GM19351 (cell line): Measurements from ENCODE around the gene EPS8L1.
"Not testable (repeated sequence)": the region's sequence is repeated elsewhere in the genome, so short reads cannot be mapped to it uniquely, and the experiment has no call there.

Experiments used
- ATAC-seq: cut with Tn5 transposase; IDR thresholded peaks from one replicate; pipeline ENCODE4 v1.9.1; 2021; ENCODE audit warnings: mild to moderate bottlenecking, moderate library complexity; ENCODE audit not compliant: unreplicated experiment

The EPS8L1 gene

GRCh38 chr19:55048446-55048845, 27.2 kb upstream of the EPS8L1 start:
- ATAC-seq, result no peak

DNA sequence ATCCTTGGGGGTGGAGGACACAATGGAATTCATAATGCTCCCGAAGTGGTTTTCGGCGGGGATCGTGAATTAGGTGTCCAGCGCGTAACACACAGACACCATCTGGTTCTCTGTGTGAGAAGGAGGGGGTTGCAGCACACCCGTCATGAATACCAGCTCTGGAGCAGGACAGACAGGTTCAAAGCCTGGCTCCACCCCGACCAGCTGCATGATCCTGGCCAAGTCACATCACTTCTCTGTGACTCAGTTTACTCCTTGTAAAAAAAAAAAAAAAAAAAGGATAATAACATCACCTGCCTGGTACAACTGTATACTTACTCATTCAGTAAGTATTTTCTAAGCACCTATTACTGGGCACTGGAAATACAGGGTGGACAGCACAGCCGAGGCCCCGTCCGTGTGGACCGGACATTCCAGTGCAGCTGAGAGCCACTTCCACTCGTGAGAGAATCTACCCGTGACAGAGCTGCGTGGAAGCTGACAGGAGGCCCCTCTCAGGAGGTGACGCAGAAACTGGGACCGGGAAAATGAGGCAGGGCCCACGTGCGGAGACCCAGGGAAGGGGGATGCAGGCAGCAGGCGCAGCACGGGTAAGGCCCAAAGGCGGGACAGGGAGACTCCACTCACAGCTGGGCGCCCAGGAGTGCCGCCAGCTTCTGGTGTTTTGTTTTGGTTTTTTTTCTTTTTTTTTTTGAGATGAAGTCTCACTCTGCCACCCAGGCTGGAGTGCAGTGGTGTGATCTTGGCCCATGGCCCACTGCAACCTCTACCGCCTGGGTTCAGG, 24.7 kb upstream of the EPS8L1 start:
- no peak for ATAC-seq

GRCh38 chr19:55053735-55054134, 21.9 kb upstream of the EPS8L1 start:
- ATAC-seq, result no peak

DNA sequence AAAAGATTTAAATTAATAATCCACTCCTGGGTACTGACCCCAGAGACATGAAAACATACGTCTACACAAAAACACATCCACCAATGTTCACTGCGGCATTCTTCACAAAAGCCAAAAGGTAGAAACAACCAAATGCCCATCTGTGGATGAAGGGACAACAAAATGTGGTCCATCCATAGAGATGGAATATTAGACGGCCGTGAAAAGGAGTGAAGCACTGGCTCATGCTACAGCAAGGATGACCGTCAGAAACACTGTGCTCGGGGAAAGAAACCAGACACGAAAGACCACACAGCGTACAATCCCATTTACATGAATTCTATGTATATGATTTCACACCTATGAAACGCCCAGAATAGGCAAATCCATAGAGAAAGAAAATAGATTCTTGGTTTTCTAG, 18.8 kb upstream of the EPS8L1 start:
- ATAC-seq, result no peak

- ATAC-seq, result no peak
These were observed 16.7 kb upstream of the EPS8L1 start for GRCh38 chr19:55058781-55059610.

DNA sequence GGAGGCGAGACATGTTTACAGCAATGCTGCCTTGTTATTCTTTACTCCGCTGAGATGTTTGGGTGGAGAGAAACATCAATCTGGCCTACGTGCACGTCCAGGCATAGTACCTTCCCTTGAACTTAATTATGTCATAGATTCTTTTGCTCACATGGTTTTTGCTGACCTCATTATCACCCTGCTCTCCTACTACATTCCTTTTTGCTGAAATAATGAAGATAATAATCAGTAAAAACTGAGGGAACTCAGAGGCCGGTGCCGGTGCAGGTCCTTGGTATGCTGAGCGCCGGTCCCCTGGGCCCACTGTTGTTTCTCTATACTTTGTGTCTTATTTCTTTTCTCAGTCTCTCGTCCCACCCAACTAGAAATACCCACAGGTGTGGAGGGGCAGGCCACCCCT, 15.4 kb upstream of the EPS8L1 start:
- not testable (repeated sequence) for ATAC-seq

DNA sequence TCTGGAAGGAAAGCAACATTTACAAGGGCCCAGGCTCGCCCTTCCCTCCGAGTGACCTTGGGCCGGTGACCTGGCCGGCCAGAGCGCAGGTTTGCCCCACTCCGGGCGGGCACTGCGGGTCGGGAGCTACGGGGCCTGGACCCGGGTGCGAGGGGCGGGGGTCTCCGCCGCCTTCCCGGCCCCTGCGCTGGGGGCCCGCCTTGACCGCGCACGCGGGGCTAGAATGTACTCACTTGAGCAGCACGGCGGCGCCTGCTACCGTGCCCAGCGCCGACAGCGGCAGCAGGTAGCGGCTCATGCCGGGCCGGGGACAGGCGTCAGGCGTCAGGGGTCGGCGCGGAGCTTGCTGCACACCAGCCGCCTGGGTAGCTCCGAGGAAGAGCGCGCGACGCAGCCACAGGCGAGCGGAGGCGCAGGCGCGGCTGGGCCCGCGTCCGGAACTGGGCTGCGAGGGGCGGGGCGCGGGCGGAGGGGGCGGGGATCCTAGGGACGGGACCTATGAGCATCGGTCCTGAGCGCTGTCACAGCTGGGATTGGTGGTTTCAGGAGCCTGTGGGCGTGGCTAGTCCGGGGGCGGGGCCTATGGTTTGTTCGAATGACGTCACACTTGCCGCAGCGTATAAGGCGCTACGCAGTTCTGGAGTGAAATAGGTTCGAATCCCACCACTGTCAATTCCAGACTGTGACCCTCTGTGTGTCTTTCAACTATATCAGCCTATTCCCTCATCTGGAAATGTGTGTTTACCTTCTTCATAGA, 12.8 kb upstream of the EPS8L1 start, which contains the start of gene RDH13:
Gene RDH13 (minus strand): TSS at position 414 of the 757 bp plus-strand sequence. CDS start 116 bp downstream, at position 298.
- peak; percentile 91 for ATAC-seq

DNA sequence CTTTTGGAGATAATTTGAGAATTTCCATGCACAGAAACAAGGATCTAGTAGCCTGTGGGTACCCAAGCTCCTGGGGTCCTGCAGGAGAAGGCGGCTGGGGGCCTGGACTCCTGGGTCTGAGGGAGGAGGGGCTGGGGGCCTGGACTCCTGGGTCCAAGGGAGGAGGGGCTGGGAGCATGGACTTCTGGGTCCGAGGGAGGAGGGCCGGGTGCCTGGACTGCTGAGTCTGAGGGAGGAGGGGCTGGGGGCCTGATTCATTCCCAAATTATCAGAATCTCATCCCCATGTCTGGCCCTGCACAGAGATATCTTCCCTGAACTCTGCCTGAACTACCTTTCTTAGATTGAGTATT, 12.2 kb upstream of the EPS8L1 start:
- no peak for ATAC-seq

DNA sequence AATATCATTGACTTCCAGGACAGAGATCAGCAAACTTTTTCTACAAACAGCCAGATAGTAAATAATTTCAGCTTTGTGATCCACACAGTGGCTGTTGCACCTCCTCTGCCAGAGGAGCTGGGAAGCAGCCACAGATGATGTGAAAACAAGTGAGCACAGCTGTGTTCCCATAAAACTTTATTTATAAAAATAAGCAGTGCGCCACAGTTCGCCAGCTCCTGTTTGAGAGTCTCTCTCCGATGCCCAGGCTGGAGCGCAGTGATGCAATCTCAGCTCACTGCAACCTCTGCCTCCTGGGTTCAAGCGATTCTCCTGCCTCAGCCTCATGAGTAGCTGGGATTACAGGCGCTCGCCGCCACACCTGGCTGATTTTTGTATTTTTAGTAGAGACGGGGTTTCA, 10.2 kb upstream of the EPS8L1 start:
- ATAC-seq, result not testable (repeated sequence)

DNA sequence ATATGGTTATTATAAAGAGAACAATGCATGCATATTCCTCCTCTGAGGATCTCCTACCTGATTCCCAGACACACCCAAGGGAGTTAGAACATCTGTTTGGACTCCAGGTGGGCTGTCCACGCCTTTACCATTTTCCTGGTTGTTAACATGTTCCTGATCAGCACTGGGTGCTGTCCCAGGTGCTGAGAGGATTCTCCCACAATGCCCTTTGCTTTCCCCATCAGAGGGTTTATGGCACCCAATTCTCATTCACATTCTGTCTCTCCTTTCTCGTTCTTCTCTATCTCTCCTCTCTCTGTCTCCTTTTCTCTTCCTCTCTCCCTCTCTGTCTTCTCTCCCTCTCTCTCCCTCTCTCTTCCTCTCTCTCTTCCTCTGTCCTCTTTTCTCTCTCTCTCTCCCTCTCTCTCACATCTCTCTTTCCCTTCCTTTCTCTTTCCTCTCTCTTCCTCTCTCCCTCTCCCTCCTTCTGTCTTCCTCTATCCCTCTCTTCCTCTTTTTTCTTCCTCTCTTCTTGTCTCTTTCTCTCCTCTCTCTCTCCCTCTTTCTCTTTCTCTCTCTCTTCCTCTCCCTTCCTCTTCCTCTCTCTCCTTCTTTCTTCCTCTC, 9.5 kb upstream of the EPS8L1 start:
- ATAC-seq, result no peak

DNA sequence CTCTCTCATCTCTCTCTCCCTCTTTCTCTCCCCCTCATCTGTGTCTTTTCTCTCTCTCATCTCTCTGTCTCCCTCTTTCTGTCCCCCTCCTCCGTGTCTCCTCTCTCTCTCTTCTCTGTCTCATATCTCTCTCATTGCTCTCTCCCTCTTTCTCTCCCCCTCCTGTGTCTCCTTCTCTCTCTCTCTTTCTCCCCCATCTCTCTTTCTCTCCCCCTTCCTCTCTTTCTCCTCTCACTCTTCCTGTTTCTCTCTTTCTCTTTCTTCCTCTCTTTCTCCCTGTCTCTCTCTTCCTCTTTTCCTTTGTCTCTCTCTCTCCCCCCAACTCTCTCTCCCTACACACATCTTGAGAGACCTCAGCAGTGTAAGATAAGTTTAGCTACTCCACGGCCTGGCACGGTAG, 7.8 kb upstream of the EPS8L1 start:
- no peak for ATAC-seq

DNA sequence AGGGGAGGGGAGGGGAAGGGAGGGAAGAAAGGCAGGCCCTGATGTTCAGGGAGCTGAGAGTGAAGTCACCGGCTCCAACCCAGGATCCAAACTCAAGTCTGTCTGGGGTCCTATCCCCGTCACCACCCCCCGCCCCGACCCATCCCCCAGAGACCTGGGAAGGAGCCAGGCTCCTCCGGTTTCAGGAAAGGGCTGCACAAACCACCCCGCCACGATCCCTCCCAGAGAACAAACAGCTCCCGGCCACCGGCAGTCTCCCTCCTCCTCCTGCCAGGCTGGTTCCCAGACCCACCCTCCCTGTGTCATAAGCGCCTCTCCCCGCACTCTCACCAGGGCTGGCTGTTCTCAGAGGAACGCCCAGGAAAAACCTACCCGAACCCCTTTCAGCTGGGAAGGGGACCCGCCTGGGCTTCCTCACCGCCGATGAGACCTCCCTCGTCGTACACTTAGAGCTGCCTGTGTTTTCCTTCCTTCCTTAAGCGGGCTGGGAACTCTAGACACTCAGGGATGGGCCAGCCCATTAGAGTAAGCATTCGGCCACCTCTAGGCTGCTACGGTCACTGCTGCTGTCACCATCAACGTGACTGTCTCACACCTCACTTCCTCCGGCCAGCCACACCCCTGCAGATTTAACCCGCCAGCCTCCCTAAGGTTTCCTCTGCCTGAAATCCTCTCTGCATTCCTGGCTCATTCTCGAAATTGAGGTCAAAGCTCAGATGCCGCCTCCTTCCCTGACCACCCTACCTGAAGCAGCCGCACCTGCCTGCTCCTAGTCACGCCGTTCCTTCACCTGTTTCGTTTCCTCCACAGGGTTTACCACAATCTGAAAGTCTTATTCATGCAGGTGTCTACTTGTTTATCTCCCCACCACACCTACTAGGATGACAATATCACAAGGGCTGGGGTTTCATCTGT, 6.5 kb upstream of the EPS8L1 start:
- no peak for ATAC-seq

- ATAC-seq, result no peak
These were observed 5.8 kb upstream of the EPS8L1 start for GRCh38 chr19:55069865-55070197.

GRCh38 chr19:55070466-55071128, 5.1 kb upstream of the EPS8L1 start:
- ATAC-seq, result no peak

- ATAC-seq, result no peak
These were observed 4.6 kb upstream of the EPS8L1 start for GRCh38 chr19:55071129-55071502.

GRCh38 chr19:55071913-55072312, 3.8 kb upstream of the EPS8L1 start:
- no peak for ATAC-seq

GRCh38 chr19:55076321-55076720, 652 bp downstream of the EPS8L1 start:
- no peak for ATAC-seq

DNA sequence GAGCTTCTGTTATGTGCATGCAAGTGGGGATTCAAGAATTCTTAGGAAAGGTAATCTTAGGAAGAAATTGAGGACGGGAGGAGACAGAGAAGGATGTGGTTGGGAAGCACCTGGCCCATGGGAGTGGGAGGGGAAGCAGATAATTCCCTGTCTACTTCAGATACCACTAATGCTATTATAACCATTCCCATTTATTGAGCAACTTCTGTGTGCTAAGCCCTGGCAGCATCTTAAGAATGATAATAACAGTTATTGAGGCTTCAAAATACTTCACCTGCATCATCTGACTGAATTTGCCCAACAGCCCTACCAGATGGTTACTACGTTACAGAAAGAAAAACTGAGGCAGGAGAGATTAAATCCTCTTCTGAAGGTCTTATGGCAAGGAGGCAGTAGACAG, 1.4 kb downstream of the EPS8L1 start:
- no peak for ATAC-seq

- ATAC-seq, result no peak
These were observed 3.3 kb downstream of the EPS8L1 start for GRCh38 chr19:55078996-55079395.
